ENCODE data around the gene KRTAP4-1.
"Not testable (repeated sequence)": the region's sequence is repeated elsewhere in the genome, so short reads cannot be mapped to it uniquely, and the experiment has no call there.

Gene KRTAP4-1

DNA sequence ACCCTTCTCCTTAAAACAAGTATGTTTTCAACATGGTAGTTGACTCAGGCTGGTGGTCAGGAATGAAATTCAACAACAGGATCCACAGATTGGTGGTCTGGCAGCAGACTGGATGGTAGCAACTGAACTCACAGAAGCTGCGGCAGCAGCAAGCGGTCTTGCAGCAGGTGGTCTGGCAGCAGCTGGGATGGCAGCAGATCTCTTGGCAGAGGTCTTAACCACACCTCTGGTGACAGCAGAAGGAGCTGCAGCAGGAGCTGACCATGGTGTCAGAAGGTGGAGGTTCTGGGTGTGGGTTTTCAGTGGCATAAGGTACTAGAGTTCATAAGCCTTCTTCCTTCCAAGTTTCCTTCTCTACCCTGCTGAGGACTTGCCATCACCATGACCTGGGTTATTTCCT, 2.2 kb upstream of the KRTAP4-1 start:
- CTCF ChIA-PET, result no interaction called here
- no peak overlapping the region for H3K27ac Mint-ChIP-seq
- H3K27me3 Mint-ChIP-seq, result peaks cover 12% of the 10 kb centered on the region
- no peaks in the 10 kb centered on the region for H3K4me1 Mint-ChIP-seq
- no peak for DNase-seq
- no peaks in the 10 kb centered on the region for H3K9me3 Mint-ChIP-seq
- no peaks in the 10 kb centered on the region for H3K36me3 Mint-ChIP-seq
- no peak overlapping the region for H3K4me3 Mint-ChIP-seq

DNA sequence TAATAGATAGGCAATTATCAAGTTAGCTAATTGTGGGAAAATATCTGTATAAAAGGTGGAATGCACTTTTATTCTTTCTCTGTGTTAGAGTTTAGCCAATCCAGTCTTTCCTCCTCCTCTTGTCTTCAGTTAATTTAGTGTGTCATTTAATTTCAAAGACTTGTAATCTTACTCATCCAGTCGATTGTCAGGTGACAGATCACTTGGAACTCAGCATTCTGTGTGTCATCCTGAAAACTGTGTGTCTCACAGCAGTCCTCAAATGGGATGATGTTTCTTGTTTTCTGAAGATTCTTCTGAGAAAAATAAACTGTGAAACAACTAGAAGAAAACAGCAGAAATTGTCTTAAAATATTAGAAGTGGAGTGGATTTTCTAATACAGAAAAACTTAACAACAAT, 290 bp upstream of the KRTAP4-1 start:
- no peak overlapping the region for H3K4me3 Mint-ChIP-seq
- CTCF ChIA-PET, result interaction anchor here (0.7 kb wide), 1 partner anchor 363 kb away, joined by 3 read pairs; no protein-coding TSS in a partner anchor
- no peaks in the 10 kb centered on the region for H3K9me3 Mint-ChIP-seq
- no peak for DNase-seq
- H3K36me3 Mint-ChIP-seq, result no peaks in the 10 kb centered on the region
- H3K27ac Mint-ChIP-seq, result no peak overlapping the region
- H3K27me3 Mint-ChIP-seq, result peaks cover 8% of the 10 kb centered on the region
- no peaks in the 10 kb centered on the region for H3K4me1 Mint-ChIP-seq

DNA sequence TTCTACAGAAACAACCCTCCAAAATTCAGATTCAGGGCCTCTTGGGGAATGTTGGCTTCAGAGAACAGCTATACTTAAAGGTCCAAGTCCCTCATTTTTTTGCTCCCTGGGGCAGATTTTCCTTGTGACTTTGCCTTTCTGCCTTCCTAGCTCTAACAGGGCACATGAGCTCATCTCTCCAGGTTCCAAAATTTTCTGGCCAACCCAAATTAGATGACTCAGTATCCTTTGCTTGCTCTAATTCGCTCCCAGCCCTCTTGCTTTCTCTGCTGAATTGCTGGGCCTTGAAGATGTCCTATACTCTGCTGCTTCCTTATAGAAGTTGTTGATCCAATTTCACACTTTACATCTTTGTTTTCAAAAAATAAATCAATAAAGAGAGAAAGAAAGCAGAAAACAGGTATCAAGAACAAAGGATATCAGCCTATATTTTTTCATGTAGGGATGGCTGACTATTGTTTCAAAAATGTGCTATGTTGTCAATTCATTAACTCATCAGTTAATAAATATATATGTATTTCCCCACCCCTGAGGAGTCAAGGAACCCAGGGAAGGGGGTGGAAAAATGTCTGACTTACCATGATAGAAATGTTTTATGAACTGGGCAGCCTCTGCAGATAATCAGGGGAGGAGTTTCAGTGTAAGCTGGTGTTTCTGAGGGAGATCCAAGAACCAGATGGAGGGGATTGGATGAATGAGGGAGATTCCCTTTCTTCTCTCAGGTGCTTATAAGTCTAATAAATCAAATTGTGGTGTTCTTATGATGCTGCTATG, 5.7 kb downstream of the KRTAP4-1 start:
- H3K27me3 Mint-ChIP-seq, result peaks cover 3% of the 10 kb centered on the region
- H3K4me3 Mint-ChIP-seq, result no peak overlapping the region
- no peaks in the 10 kb centered on the region for H3K4me1 Mint-ChIP-seq
- H3K9me3 Mint-ChIP-seq, result no peaks in the 10 kb centered on the region
- no peak overlapping the region for H3K27ac Mint-ChIP-seq
- no peaks in the 10 kb centered on the region for H3K36me3 Mint-ChIP-seq
- no peak for DNase-seq
- CTCF ChIA-PET, result no interaction called here

DNA sequence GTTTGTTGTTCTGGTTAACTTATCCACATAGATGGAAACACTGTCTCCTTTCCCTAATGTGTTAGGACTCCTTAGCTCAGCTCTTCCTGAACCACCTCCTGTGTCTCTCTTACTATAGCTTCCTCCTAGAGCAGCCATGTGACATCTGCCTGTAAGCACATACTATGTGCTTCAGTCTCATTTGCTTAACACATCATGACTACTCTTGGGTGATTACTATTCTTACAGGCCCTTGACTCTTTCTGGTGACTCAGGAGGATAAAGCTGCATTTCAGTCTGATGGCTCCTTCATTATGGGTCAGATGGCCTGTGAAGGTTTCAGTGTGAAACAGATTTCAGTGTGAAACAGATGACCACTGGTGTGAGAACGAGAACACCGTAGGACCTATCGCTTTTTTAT, 6.4 kb downstream of the KRTAP4-1 start:
- H3K4me1 Mint-ChIP-seq, result no peaks in the 10 kb centered on the region
- H3K27me3 Mint-ChIP-seq, result peaks cover 3% of the 10 kb centered on the region
- H3K9me3 Mint-ChIP-seq, result no peaks in the 10 kb centered on the region
- H3K36me3 Mint-ChIP-seq, result no peaks in the 10 kb centered on the region
- H3K4me3 Mint-ChIP-seq, result no peak overlapping the region
- CTCF ChIA-PET, result no interaction called here
- no peak for DNase-seq
- no peak overlapping the region for H3K27ac Mint-ChIP-seq

DNA sequence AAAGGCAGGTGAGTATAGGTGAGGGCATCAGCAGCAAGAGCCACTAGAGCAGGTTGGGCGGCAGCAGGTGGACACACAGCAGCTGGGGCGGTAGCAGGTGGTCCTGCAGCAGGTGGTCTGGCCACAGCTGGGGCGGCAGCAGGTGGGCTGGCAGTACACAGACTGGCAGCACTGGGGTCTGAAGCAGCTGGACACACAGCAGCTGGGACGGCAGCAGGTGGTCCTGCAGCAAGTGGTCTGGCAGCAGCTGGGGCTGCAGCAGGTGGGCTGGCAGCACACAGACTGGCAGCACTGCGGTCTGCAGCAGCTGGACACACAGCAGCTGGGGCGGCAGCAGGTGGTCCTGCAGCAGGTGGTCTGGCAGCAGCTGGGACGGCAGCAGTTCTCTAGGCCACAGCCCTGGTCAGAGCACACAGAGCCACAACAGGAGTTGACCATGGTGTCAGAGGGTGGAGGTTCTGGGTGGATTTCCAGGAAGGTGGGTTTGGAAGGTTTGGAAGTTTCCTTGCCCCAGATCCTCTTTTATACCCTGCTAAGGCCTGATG, 6.9 kb downstream of the KRTAP4-1 start, which contains the start of gene KRTAP4-2:
Gene KRTAP4-2 (minus strand): TSS at position 495 of the 545 bp plus-strand sequence. CDS start 57 bp downstream, at position 438.
- no peak within 1 kb of the TSS for H3K4me3 Mint-ChIP-seq
- H3K27me3 Mint-ChIP-seq, result peaks cover 3% of the 10 kb centered on the region
- H3K4me1 Mint-ChIP-seq, result no peaks in the 10 kb centered on the region
- CTCF ChIA-PET, result no interaction called here
- DNase-seq, result no peak
- no peak within 1 kb of the TSS for H3K27ac Mint-ChIP-seq
- no peaks in the 10 kb centered on the region for H3K36me3 Mint-ChIP-seq
- no peaks in the 10 kb centered on the region for H3K9me3 Mint-ChIP-seq

DNA sequence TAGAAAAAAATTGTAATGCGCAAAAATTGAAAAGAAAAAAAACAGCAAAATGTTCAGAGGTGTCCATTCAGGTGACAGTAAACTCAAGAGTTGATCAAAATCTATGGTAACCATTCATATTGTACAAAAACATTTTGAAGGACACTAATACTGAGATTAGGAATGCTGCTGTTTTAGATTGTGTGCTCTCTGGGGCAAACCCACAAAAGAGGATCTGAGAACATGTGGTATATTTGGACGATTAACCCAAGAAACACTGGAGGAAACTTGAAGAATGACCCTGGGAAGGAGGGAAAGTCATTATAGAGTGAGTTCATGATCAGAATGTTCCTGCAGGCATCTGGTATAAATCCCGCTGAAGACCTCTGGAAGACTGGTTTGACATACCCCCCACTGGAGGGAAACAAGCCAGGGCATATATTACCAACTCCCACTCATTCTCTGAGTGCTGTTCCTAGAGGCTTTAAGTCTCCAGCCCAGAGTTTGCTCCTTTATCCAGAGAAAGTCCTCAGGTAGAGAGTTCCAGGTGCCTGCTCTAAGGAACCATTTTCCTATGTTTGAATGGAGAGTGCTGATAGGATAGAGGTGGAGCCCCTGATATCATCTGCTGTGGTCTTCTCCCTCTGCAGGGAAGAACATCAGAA, 7.8 kb downstream of the KRTAP4-1 start:
- H3K9me3 Mint-ChIP-seq, result no peaks in the 10 kb centered on the region

DNA sequence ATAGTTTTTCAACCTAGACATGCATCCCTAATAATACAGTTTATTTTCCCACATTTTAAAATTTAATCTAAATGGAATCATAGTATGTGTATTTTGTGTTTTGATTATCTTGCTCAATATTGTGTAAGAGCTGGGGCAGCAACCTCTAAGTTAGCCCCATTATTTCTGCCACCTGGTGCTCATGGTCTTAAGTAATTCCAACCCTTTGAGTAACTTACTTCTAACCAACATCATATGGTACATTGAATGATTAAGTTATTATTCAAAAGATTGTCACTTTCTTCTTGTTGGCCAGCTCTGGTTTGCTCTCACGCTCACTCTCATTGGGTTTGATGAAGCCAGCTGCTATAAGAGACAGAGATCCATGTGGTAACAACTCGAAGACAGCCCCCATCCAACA, 12.8 kb downstream of the KRTAP4-1 start:
- peaks cover 6% of the 10 kb centered on the region for H3K27me3 Mint-ChIP-seq
- H3K36me3 Mint-ChIP-seq, result no peaks in the 10 kb centered on the region
- no peak for DNase-seq
- no peaks in the 10 kb centered on the region for H3K4me1 Mint-ChIP-seq
- no peaks in the 10 kb centered on the region for H3K9me3 Mint-ChIP-seq
- H3K4me3 Mint-ChIP-seq, result no peak overlapping the region
- CTCF ChIA-PET, result no interaction called here
- no peak overlapping the region for H3K27ac Mint-ChIP-seq

More for the DNA sequence above, 7.8 kb downstream of the KRTAP4-1 start:
- H3K36me3 Mint-ChIP-seq, result no peaks in the 10 kb centered on the region
- H3K4me1 Mint-ChIP-seq, result no peaks in the 10 kb centered on the region
- peaks cover 3% of the 10 kb centered on the region for H3K27me3 Mint-ChIP-seq
- H3K4me3 Mint-ChIP-seq, result no peak overlapping the region
- CTCF ChIA-PET, result no interaction called here
- DNase-seq, result no peak
- H3K27ac Mint-ChIP-seq, result no peak overlapping the region

DNA sequence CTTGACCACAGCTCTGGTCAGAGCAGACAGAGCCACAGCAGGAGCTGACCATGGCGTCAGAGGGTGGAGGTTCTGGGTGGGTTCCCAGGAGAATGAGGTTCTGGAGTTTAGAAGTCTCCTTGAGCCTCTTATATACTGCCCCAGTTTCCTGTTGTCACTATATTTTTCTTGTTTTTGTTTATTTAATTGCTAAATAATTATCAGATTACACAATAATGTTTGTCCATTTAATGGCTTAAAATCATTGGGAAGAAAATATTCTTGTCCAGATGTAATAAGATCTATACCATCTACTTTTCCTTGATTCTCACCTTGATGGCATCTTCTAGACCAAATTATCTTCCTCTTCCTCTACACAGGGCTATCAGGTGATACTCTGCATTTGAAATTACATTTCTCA, 16.6 kb downstream of the KRTAP4-1 start, which contains the start of gene KRTAP4-3:
Gene KRTAP4-3 (minus strand): TSS at position 101 of the 400 bp plus-strand sequence. CDS start 49 bp downstream, at position 52.
- H3K27ac Mint-ChIP-seq, result no peak within 1 kb of the TSS
- DNase-seq, result no peak
- CTCF ChIA-PET, result no interaction called here
- no peaks in the 10 kb centered on the region for H3K9me3 Mint-ChIP-seq
- no peaks in the 10 kb centered on the region for H3K36me3 Mint-ChIP-seq
- no peaks in the 10 kb centered on the region for H3K4me1 Mint-ChIP-seq
- H3K4me3 Mint-ChIP-seq, result no peak within 1 kb of the TSS
- H3K27me3 Mint-ChIP-seq, result peaks cover 4% of the 10 kb centered on the region

DNA sequence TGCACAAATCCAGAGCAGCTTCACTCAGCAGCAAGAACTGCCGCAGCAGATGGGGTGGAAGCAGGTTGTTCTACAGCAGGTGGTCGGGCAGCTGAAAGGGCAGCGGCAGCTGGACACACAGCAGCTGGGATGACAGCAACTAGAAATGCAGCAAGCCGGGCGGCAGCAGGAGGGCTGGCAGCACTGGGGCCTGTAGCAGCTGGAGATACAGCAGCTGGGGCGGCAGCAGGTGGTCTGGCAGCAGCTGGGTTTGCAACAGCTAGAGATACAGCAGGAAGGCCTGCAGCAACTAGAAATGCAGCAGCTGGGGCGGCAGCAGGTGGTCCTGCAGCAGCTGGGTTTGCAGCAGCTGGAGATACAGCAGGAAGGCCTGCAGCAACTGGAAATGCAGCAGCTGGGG, 17.1 kb downstream of the KRTAP4-1 start:
- H3K27ac Mint-ChIP-seq, result no peak overlapping the region
- peaks cover 4% of the 10 kb centered on the region for H3K27me3 Mint-ChIP-seq
- CTCF ChIA-PET, result no interaction called here
- DNase-seq, result no peak
- no peaks in the 10 kb centered on the region for H3K36me3 Mint-ChIP-seq
- H3K9me3 Mint-ChIP-seq, result no peaks in the 10 kb centered on the region
- no peak overlapping the region for H3K4me3 Mint-ChIP-seq
- H3K4me1 Mint-ChIP-seq, result no peaks in the 10 kb centered on the region

DNA sequence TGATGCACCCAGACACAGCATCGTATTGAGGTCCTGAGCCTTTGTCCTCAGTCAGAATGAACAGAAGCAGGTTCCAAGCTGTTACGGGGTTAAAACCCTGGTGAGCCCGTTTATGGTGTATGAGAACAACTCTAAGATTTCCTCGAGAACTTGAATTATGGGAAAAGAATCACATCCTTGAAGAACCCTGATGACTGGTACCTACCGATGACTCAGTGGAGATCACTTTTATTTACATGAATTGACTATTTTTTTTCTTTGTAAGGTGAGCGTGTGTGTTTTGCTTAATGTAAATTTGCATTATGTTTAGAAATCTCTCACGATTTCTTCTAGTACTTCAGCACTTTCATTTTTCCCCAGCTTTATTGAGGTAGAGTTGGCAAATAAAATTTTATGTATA, 20.9 kb downstream of the KRTAP4-1 start:
- Mint-ChIP-seq H3K9me3 (no peaks in the 10 kb centered on the region), H3K27ac (no peak overlapping the region), H3K4me1 (no peaks in the 10 kb centered on the region), H3K4me3 (no peak overlapping the region), H3K27me3 (peaks cover 10% of the 10 kb centered on the region), H3K36me3 (no peaks in the 10 kb centered on the region)
- CTCF ChIA-PET, result no interaction called here
- DNase-seq, result no peak

DNA sequence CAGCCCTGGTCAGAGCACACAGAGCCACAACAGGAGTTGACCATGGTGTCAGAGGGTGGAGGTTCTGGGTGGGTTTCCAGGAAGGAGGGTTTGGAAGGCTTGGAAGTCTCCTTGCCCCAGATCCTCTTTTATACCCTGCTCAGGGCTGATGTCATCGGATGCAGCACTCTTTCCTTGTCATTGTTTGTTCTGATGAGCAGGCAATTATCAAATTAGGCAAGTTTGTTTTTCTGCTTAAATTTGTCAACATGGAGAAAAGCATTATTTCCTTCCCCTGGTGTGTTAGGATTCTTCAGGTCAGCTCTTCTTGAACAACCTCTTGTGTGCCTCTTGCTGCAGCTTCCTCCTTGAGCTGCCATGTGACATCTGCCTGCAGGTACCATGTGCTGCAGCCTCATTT, 24.1 kb downstream of the KRTAP4-1 start, which contains the start of gene KRTAP4-4:
Gene KRTAP4-4 (minus strand): TSS at position 101 of the 400 bp plus-strand sequence. CDS start 57 bp downstream, at position 44.
- Mint-ChIP-seq H3K4me3 (no peak within 1 kb of the TSS), H3K9me3 (no peaks in the 10 kb centered on the region), H3K36me3 (no peaks in the 10 kb centered on the region), H3K27ac (no peak within 1 kb of the TSS), H3K27me3 (peaks cover 11% of the 10 kb centered on the region), H3K4me1 (no peaks in the 10 kb centered on the region)
- CTCF ChIA-PET, result no interaction called here
- DNase-seq, result no peak

DNA sequence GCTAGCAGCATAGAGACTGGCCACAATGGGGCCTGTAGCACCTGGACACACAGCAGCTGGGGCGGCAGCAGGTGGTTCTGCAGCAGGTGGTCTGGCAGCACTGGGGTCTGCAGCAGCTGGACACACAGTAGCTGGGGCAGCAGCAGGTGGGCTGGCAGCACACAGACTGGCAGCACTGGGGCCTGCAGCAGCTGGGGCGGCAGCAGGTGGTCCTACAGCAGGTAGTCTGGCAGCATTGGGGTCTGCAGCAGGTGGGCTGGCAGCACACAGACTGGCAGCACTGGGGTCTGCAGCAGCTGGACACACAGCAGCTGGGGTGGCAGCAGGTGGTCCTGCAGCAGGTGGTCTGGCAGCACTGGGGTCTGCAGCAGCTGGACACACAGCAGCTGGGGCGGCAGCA, 24.5 kb downstream of the KRTAP4-1 start:
- H3K9me3 Mint-ChIP-seq, CTCF ChIA-PET, H3K36me3 Mint-ChIP-seq: not testable (repeated sequence)

DNA sequence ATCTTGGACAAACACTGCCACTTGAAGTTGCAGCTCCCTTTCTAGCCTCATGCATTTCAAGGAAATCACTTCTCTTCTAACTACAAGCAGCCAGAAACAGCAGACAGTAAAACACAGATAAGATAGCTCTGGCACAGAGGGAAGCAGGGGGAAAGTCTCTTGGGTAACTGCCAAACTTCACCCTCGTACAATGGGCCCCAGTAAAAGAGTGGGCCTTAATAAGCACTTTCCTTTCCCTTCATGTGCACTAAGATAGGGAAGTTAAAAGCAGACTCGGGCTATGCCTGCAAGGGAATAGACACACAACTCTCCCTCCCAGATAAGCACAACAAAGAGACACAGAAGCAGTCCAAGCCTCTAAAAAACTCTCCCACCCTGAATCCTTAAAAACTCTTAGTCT, 30.9 kb downstream of the KRTAP4-1 start:
- DNase-seq, result no peak
- no peak overlapping the region for H3K4me3 Mint-ChIP-seq
- peaks cover 8% of the 10 kb centered on the region for H3K27me3 Mint-ChIP-seq
- no peaks in the 10 kb centered on the region for H3K36me3 Mint-ChIP-seq
- no peak overlapping the region for H3K27ac Mint-ChIP-seq
- CTCF ChIA-PET, result no interaction called here
- no peaks in the 10 kb centered on the region for H3K9me3 Mint-ChIP-seq
- no peaks in the 10 kb centered on the region for H3K4me1 Mint-ChIP-seq

More for the DNA sequence above, 24.5 kb downstream of the KRTAP4-1 start:
- H3K27me3 Mint-ChIP-seq, result peaks cover 11% of the 10 kb centered on the region
- not testable (repeated sequence) for H3K4me3 Mint-ChIP-seq, H3K4me1 Mint-ChIP-seq, DNase-seq, H3K27ac Mint-ChIP-seq

DNA sequence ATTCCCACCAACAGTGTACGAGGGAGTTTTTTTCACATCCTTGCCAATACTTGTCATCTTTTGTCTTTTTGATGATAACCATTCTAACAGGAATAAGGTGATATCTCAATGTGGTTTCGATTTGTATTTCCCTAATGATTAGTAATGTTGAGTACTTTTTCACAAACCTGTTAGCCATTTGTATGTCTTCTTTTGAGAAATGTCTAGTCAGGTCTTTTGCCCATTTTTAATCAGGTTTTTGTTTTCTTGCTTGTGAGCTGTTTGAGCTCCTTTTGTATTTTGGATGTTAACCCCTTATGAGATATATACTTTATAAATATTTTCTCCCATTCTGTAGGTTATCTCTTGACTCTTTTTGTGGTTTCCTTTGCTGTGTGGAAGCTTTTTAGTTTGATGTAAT, 33.2 kb downstream of the KRTAP4-1 start:
- Mint-ChIP-seq H3K27ac (no peak overlapping the region), H3K36me3 (no peaks in the 10 kb centered on the region), H3K4me1 (no peaks in the 10 kb centered on the region), H3K9me3 (no peaks in the 10 kb centered on the region), H3K4me3 (no peak overlapping the region), H3K27me3 (peaks cover 4% of the 10 kb centered on the region)
- CTCF ChIA-PET, result no interaction called here
- DNase-seq, result no peak

DNA sequence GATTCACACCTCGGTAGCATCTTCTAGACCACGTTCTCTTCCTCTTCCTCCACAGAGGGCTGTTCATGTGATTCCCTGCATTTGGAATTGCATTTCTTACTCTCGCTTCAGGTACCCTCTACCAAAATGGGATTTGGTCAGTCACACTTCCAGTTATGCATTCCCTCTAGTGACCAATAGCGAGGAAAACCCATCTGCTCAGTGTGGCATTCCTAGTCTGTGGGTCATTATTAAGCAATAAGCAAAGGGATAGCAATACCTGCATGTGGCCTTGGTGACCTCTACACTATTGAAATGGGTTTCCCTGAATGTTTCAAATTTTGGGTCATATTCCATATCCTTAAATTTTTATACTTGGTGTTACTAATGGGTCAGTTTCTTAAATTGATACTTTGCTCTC, 34.7 kb downstream of the KRTAP4-1 start:
- no peak for DNase-seq
- H3K4me1 Mint-ChIP-seq, result no peaks in the 10 kb centered on the region
- no peaks in the 10 kb centered on the region for H3K9me3 Mint-ChIP-seq
- CTCF ChIA-PET, result no interaction called here
- H3K36me3 Mint-ChIP-seq, result no peaks in the 10 kb centered on the region
- no peak overlapping the region for H3K27ac Mint-ChIP-seq
- no peak overlapping the region for H3K4me3 Mint-ChIP-seq
- H3K27me3 Mint-ChIP-seq, result peaks cover 4% of the 10 kb centered on the region

Data from activated naive CD4-positive, alpha-beta T cell treated with anti-CD3 and anti-CD28 coated beads, Interleukin-2, amount 10 ng/mL, durations not matched to agents 7 days and 5 days (primary cell).